GM18499 (cell line): ENCODE results near the gene VWC2L.

Experiments used
- ATAC-seq: cut with Tn5 transposase; IDR thresholded peaks from one replicate; pipeline ENCODE4 v1.9.1; 2021; ENCODE audit warnings: moderate number of reproducible peaks; ENCODE audit not compliant: insufficient read depth, unreplicated experiment

VWC2L gene

DNA sequence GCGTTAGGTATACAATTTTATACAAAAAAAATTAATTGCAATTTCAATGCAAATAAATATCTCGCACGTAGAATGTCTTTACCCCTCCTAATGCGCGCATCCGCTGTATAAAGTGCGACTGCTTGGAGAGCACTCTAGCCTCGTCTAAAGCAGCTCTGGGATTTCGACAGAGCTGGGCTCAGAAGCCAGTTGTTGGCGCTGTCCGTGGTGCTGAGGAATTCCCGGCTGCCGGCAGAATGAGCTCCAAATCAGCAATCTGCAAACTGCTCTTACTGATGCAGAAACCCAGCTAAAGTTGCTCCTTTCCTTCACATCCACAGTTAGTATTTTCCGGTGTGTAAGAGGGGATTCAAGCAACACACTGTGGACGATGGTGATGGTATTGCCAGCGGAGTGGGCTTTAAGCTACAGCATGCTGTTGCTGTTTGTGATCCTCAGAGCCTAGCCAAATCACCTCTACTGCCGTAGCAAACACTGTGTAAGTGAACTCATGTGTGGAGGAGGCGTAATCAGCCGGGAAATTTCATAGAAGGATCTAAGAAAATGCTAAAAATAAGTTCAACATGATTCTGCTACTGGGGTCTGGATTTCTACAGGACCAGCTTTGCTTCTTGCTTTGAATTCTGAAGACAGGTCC, at the start of gene VWC2L:
VWC2L (plus strand) TSS at position 137 of the 637 bp plus-strand sequence. CDS start 3,140 bp downstream, outside the sequence.
- ATAC-seq, result no peak

DNA sequence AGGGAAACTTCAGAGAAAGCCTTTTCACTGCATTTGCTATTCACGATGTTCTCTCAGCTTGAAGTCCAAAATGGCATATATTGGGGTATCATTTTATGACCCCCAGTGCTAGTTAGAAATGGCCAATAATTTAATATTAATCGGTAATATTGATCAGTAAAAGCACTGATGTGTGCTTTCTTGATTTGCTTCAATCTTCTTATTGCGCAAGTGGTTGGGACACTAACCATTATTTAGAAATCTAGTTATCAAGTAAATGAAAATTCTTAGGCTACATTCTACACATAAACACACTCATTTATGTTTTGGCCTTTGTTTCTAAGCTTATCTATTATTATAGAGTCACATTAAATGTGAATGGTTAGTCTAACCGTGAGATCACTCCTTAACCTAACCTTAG, 49.7 kb upstream of the VWC2L start:
- no peak for ATAC-seq

DNA sequence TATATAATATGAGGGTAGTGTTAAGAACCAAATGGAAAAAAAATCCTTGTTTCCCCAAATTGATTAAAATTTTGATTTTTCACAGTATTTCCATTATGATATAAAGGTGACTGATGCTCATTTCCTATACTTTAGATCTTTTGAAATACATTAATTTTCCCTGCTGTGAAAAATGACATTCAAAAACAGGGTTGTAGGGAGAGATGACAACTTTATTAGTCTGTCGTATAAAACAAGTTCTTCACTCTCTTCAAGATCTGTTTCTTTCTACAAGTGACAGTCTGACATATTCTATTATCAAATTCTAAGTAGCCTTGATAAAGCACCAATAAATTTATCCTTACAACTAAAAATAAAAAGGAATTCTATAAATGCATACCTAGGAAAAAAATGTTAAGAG, 45.3 kb upstream of the VWC2L start:
- no peak for ATAC-seq

DNA sequence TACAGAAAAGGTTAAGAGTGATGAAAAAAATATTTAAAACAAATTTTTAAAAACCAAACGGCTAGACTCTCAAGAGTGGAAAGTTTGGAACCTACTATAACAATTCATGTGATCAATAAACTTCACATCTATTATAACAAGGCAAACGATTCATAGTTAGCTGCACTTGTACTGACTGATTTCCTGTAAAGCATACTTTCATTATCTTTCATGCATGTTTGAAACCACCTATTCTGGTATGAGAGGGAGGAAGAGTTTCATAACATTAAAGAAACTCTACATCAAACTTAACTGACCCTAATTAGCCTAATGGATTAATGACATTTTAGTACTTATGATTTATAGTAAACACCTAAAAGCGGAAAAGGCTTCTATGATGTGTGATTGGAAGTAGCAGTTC, 43.7 kb upstream of the VWC2L start:
- no peak for ATAC-seq

DNA sequence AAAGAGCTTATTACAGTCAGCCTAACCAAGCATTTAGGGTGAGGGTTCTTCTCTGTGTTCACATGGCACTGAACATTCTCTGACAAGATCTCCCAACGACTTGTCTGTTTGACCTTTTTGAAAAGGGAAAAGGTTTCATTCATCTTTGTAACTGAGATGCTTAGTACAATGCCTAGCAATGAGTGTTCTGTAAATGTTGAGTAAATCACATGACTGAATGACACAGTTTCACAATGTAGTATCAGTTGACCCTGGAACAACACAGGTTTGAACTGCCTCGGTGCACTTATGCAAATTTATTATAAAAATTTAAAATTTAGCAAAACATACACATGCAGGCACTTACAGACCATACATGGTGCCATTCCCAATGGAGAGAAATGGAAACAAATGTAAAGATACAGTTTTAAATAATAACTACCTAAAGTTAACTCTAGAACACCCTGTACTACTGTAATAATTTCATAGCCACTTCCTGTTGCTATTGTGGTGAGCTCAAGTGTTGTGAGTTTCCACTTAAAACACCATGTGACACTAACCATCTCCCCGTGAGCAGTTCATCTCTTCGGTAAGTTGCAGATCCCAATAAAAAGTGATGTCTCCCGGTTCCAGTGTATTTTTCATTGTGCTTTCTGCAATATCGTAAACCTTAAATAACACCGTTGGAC, 34.1 kb upstream of the VWC2L start:
- ATAC-seq, result no peak

DNA sequence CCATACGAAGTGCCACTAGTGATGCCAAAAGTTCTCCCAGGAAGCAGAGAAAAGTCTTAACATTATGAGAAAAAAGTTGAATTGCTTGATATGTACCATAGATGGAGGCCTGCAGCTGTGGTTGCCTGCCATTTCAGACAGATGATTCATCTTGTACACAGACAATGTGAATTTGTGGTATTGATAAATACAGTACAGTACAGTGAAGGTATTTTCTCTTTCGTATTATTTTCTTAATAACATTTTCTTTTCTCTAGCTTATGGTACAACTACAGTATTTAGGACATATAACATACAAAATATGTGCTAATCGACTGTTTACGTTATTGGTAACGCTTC, 33.6 kb upstream of the VWC2L start:
- ATAC-seq, result no peak

DNA sequence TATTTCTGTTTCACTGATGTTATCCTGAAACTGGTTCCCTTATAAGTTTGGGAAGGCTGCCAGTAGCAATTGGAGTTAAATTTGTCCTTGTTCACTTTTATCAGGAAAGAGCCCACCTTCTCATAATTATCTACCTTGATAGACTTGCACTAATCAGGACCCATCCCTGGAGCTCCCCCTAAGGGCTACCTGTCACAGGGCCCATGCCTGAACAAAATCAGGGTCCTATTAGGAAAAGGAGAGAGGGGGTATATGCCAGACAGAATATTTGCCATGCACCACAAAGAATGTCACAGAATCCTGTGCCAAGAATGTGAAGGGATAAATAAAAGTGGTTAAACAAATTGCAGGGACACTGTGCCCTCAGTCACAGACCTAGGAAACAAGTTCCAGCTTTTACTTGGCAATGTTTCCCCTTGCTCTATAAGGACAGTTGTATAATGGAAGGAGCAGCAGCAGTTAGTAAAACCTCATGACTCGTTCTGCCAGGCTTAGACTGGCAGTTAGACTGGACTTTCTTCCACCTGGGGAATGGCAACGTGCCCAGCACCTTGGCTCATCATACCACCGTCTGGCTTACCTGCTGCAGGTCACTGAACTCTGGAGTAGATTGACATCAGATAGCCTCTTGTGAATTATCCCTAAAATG, 32.3 kb upstream of the VWC2L start:
- no peak for ATAC-seq

DNA sequence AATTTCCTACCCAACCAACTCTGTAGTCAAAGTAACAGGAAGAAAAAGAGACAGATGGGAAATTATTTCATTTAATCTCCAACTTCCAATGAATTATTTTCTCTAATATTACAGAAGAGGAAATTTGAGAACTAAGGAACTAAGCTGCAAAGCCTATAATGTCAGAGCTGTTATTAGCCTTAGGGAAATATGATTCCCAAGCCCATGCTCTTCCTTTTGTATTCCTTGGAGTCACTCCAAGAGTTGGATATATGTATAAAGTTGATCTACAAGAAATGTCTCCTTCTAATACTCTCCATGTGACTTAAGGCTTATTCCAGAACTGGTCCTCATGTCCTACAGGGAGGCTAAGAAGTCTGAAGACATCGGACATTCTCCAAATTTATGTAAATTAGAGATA, 31.6 kb upstream of the VWC2L start:
- ATAC-seq, result no peak

DNA sequence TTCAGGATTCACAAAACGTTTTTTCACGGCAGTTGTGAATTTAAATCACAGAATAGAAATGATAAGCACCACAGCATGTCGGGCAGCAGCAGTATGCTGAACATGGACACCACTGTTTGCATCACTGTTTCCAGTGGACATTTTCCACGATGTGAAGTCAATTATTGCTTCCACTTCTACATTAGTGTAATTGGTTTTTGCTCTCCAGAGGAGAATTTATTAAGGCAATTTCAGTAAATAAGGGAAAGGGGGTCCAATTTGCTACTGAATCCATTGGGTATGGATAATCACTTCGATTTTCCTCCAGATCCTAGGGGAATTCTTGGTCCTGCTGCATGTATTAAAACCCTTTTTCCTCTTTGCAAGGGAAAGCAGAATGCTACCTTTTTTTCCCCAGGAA, 30.2 kb upstream of the VWC2L start:
- no peak for ATAC-seq

DNA sequence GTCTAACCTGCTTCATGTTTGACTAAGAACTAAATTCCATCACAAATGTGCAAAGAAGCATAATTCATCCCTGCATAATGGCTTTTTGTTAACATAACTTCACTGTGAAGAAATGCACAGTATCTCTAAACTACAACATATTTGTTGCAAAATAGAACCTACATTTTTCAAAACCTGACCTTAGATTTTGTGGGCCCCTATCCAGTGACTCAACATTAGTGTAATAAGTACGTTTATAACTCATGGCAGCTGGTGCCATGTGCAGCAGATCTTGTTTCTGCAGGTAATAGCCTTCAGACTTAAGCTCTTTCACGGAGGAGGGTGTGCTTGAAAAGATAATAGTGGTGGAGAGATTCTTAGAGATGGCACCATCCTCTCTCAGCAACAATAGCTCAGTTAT, 28.6 kb upstream of the VWC2L start:
- ATAC-seq, result no peak

DNA sequence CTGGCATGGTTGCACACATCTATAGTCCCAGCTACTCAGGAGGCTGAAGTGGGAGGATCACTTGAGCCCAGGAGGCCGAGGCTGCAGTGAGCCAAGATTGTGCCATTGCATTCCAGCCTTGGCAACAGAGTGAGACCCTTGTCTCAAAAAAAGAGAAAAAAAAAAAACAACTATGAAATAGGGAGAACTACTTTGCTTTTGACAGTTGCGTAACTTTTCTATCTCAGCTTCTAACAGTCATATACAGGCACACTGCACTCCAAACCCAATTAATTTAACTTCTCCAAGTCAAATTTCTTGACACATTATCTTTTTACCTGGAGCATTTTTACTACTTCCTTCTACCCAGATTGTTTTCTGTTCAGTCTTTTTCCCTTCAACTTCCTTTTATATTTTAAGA, 24.1 kb upstream of the VWC2L start:
- no peak for ATAC-seq

DNA sequence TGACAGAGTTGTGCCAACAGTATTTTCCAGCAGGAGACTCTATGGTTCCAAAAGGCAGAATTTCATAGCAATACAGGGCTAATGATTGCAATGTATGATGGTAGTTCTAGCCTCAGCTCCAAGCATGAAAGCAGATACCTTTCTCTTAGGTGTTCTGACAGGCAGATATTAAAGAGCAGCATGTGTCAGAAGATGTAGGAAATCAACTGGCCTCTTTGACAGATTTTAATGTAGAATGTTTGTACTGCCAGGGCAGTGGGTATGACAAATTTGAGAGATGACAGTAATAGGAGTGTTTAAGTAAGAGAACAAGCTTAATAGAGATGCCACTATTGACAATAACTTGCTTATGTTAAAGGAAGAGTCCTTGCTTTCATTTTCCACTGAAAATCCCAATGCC, 21.5 kb upstream of the VWC2L start:
- ATAC-seq, result no peak

DNA sequence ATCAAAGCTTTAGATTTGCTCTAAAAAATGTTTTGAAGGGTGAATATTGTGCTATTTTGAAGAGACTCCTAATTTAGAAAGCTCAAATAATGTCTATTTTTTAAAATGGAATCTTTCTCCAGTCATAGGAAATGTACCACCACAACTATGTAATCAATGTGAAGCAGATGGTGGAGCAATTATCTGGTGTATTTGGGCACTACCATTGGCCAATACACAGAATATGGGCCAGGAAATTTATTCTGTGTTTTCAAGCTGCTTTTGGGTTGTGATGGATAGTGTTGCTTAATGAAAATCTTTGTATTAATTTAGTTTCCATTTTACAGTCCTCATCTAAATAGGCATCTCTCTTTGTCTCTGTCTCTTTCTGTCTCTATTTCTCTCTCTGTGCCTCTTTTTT, 17.1 kb upstream of the VWC2L start:
- no peak for ATAC-seq

DNA sequence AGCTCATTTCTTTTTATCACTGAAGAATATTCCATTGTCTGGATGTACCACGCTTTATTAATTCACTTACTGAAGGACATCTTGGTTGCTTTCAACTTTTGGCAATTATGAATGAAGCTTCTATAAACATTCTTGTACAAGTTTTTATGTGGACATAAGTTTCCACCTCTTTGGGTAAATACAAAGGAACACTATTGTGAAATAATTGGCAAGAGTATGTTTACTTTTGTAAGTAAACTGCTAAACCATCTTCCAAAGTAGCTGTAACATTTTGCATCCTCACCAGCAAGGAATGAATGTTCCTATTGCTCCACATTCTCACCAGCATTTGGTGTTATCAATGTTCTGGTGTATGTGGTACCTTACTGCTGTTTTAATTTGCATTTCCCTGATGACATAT, 15.8 kb upstream of the VWC2L start:
- no peak for ATAC-seq

DNA sequence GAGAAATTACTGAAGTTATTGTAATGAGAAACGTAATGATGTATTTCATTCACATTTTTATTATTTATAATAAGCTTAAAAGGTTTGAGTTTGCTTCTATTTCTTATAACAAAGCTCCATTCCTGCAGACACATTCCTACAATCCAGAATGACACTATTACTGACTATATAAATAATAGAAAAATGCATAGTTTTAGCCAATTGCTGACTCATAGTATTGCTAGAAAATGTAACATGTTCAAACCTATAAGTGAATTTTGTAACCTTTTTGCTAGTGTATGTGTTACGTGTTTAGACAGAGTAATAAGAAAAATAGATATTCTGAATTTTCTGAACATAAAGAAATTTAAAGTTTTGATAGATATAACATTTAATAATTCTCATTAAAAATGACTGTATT, 9.3 kb upstream of the VWC2L start:
- ATAC-seq, result no peak

DNA sequence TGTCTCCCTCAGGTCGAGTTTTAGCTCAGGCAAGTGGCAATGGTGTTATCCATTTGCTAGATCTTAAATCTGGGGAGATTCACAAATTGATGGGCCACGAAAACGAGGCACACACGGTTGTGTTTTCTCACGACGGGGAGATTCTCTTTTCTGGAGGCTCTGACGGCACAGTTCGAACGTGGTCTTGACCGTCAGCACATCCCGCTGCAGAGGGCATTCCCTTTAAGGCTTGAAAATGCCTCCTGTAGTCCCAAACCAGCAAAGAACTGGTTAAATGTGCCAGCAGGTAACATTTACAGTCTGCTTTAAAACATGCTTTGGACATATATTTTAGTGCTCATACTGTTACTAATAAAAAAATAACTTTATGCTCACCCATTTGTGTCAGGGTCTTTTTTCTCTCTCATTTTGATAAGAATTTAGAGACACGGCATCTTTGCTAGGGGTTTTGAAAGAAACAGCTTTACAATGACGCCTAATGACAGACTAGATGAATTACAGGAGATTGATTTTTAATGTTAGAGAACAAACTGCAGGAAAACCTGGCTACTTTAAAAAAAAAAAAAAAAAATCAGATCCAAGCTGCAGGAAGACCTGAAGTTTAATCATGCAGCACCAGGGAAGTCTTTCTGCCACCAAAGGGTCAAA, 602 bp upstream of the VWC2L start:
- no peak for ATAC-seq

DNA sequence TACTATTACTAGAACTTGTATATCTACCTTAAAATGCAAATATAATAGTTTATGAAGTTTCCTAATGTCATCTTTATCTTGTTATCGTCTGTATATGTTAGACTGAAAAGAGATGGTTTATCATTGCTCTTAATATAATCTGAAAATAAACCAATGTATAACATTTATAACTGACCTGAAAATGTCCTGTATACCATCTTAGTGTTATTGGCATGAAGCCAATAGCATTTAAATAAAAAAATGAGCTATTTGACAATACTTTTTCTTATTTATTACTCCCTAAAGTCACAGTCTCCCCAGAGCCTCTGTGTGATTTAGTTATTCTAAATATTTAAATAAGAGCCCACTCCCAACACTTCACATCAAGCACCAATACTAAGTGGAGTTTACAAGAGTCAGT, 1.8 kb downstream of the VWC2L start:
- ATAC-seq, result no peak

DNA sequence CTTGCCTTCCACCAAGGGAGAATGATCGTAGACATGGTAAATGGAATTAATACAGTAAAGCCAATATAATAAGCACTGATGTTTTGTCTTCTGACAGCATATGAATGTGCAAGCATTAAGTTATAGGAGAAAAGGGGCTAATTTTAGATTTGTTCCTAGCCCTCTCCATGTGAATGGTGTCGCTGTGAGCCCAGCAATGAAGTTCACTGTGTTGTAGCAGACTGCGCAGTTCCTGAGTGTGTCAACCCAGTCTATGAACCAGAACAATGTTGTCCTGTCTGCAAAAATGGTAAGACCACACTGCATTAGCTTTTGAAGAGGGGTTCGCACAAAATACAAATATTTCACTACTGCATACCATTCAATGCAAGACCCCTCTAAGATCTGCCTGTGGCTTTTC, 25.6 kb downstream of the VWC2L start:
- ATAC-seq, result no peak

DNA sequence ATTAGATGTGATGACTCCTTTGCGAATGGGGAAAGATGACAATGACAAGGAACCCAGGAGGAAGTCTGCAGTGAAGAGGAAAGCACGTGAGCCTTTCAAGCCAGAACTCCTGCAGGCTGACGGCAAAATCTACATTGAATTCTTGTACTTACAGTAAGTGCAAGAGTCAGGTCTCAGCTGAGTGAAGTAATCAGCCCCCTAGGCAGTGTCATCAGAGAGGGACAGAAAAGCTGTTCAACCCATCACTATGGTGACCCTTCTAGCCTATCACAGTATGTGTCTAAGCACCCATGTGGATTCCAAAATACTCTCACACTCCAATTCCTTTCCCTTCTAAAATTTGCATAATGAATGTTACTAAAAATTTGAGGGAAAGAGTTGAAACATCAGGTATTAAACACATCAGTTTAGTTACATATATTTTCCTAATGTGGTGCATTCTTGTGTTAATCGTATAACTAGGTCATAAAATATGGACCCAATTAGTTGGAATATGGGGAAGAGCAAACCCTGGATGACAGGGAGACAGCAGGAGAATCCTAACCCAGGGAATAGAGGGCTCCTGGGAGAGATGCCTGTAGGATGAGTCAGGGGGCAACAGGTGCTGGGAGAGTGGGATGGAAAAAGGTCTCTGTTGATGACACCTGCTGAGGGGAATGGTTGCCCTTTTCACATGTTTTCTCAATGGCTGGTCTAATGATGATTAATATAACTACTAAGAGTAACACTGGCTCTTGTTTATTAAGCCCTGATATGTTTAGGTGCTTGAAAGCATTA, 39.5 kb downstream of the VWC2L start:
- ATAC-seq, result no peak

DNA sequence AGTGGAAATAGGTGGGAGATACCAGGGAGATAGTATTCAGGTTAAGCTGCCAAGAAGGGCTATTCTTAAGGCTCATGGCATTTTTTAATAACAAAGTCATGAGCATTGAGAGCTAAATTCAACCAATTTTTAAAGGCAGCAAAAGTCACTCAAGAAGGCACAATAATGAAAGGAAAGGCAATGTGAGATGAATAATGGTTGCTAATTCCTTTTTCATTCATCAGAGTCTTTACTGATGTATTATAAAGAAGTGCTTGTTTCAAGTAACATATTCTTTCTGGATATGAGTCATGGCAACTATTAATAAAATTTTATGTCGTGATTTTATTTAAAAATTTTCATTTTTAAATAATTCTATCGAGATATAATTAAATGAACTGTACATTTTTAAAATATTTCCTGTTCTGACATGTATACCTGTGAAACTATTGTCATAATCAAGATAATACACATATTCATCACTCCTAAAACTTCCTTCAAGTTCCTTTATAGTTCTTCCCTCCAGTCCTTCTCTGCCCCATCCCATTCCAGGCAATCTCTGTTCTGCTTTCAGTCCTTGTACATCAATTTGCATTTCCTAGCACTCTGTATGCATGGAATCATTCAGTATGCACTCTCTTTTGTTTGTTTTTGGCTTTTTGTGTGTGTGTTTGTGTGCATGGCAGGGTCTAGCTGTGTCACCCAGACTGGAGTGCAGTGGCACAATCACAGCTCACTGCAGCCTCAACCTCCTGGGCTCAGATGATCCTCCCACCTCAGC, 40.8 kb downstream of the VWC2L start:
- ATAC-seq, result no peak
